K562 (cell line): ENCODE results near the gene TTC39A. TPM values are rescaled to one million over a fixed set of nuclear protein-coding genes. Genes with fewer than 3 reads are reported as not detected.

Source experiments
- CEBPB ChIP-seq: fragments of 450-650 bp; IDR thresholded peaks from 2 replicates; pipeline ENCODE4 v1.6.1; 2016; ENCODE audit warnings: missing genetic modification characterization, missing compliant biosample characterization
- CHD2 ChIP-seq: IDR thresholded peaks from 2 replicates; pipeline ENCODE4 v1.6.1; 2011; ENCODE audit warnings: low read depth, low read length
- CTBP1 ChIP-seq: fragments of 450-650 bp; IDR thresholded peaks from 2 replicates; pipeline ENCODE4 v1.6.1; 2016; ENCODE audit warnings: borderline replicate concordance
- FOXK2 ChIP-seq, 2 experiments: fragments of 450-650 bp; IDR thresholded peaks in 1 of 2; conservative IDR thresholded peaks in 1 of 2; 2 replicates each; pipeline ENCODE4 v1.6.1; 2016; ENCODE audit warnings: low read depth in 2 of 2, mild to moderate bottlenecking in 1 of 2
- JUND ChIP-seq, 2 experiments: IDR thresholded peaks; 2 replicates in 1 of 2; 3 replicates in 1 of 2; pipeline ENCODE4 v1.6.1; 2011; ENCODE audit warnings: borderline replicate concordance in 2 of 2, low read depth in 2 of 2, low read length in 2 of 2, improper control_type of control experiment in 1 of 2, missing biosample characterization in 1 of 2, missing genetic modification characterization in 1 of 2, missing genetic modification reagents in 1 of 2
- L3MBTL2 ChIP-seq: fragments of 450-650 bp; IDR thresholded peaks from 2 replicates; pipeline ENCODE4 v1.6.1; 2016; ENCODE audit warnings: mild to moderate bottlenecking, moderate library complexity
- NELFE ChIP-seq: IDR thresholded peaks from 2 replicates; pipeline ENCODE4 v1.6.1; 2011; ENCODE audit warnings: mild to moderate bottlenecking; ENCODE audit not compliant: insufficient read depth, insufficient read length
- NFIX ChIP-seq: fragments of 250-450 bp; sonication (Bioruptor Pico); IDR thresholded peaks from 2 replicates; pipeline ENCODE4 v1.4.0; 2020; ENCODE audit warnings: low read depth, mild to moderate bottlenecking, moderate library complexity
- POLR2B ChIP-seq: fragments of 450-650 bp; IDR thresholded peaks from 2 replicates; pipeline ENCODE4 v1.6.1; 2018; ENCODE audit warnings: low read depth; ENCODE audit not compliant: partially characterized antibody
- RBFOX2 ChIP-seq: fragments of 200-400 bp; formaldehyde crosslinking; IDR thresholded peaks from 2 replicates; pipeline ENCODE4 v1.6.1; 2017; ENCODE audit warnings: low read depth, mild to moderate bottlenecking, low read length, moderate library complexity
- SLC30A9 ChIP-seq: fragments of 250-450 bp; sonication (Bioruptor Pico); IDR thresholded peaks from 2 replicates; pipeline ENCODE4 v1.8.0; 2022; ENCODE audit warnings: mild to moderate bottlenecking, moderate library complexity
- SUPT5H ChIP-seq: fragments of 450-650 bp; IDR thresholded peaks from 2 replicates; pipeline ENCODE4 v1.6.1; 2016
- ZC3H8 ChIP-seq: fragments of 450-650 bp; IDR thresholded peaks from 2 replicates; pipeline ENCODE4 v1.6.1; 2017
- ZNF717 ChIP-seq: fragments of 250-450 bp; sonication (Bioruptor Pico); IDR thresholded peaks from 2 replicates; pipeline ENCODE4 v1.5.0; 2021
- polyA plus RNA-seq, 8 experiments: library from polyadenylated mRNA; depleted of rRNA in 4 of 8; stranded (reverse) in 5 of 8; unstranded in 3 of 8; fragments of >200 nt; fragmentation: Nextera tagmentation in 2 of 8; fragmentation: Illumina TruSeq in 1 of 8; extraction: Ambion mirVana in 2 of 8; extraction: Trizol in 1 of 8; gene quantifications; 2 replicates each; pipeline versions ENCODE4 v1.2.1 to v1.2.3, GENCODE V29; 2011 to 2014; ENCODE audit warnings: inconsistent platforms in 1 of 8, missing spikeins in 1 of 8
- total RNA-seq, 7 experiments: library from RNA; depleted of rRNA in 6 of 7; stranded (reverse); fragments of >200 nt in 6 of 7; fragmentation: Illumina TruSeq in 2 of 7; extraction: Trizol in 2 of 7; gene quantifications; 2 replicates each; pipeline versions ENCODE4 v1.2.1 to v1.2.3, GENCODE V29; 2011 to 2021; ENCODE audit warnings: low replicate concordance in 1 of 7
- TF ChIP-seq, protein P1 (sequence below): fragments of 200-800 bp; sonication (Bioruptor generic); IDR thresholded peaks from 2 replicates; pipeline ENCODE4 v1.6.1; 2017; ENCODE audit warnings: missing genetic modification characterization, missing compliant biosample characterization
- TF ChIP-seq, protein P2 (sequence below): IDR thresholded peaks from 2 replicates; pipeline ENCODE4 v1.6.1; 2011; ENCODE audit not compliant: insufficient read length; ENCODE audit errors: extremely low read depth
- TF ChIP-seq, protein P3 (sequence below): fragments of 250-450 bp; sonication (Bioruptor Pico); IDR thresholded peaks from 2 replicates; pipeline ENCODE4 v1.5.0; 2020; ENCODE audit warnings: mild to moderate bottlenecking
- TF ChIP-seq, protein P4 (sequence below): sonication (generic); formaldehyde crosslinking; IDR thresholded peaks from 2 replicates; pipeline ENCODE4 v1.8.1; 2023; ENCODE audit warnings: mild to moderate bottlenecking, missing genetic modification reagents
- TF ChIP-seq, protein P5 (sequence below): fragments of 450-650 bp; formaldehyde crosslinking; IDR thresholded peaks from 2 replicates; pipeline ENCODE4 v1.4.0; 2020; ENCODE audit warnings: mild to moderate bottlenecking, moderate library complexity

TTC39A gene
- total and polyA plus RNA-seq, 9 of the 15 experiments (the other 6 are each of a cell fraction or from before 2014, with no cell fraction given): 0.18 to 0.82 (median 0.35) TPM

DNA sequence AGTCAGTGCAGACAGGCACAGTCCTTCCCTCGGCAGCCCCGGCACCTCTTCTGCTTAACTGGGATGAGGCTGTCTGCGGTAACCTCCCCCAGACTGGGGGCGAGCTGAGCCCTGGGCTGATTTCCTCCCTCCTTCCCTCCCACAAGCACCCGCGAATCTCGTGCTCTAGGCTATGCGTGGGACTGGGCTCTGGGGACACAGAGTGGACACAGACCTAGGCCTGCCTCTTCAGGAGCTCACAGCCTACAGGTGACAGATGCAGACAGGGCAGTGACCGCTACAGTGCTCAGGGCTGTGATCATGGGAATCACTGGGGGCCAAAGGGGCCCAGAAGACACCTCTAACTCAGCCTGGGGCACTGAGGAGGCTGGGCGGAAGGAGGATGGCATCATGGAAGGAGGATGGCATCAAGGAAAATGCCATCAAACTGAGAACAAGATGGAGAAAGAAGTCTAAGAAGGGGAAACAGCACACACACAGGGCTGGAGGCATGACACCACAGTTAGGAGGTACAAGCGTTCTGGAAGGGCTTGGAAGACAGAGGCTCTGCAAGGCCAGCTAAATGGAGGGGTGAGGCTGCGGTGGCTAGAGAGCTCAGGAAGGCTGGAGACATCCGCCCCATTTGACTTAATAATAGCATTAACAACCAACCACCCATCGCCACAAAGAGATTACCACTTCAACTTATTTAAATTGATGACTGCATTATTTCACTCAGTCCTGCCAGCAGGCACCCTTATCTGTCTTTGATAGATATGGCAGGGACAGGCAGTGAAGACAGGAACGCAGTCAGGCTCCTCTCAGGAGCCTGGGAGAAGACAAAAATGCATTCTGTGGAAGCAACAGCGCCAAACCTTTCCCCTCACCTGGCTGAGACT, 4.2 kb downstream of the TTC39A start (continued):
- TF ChIP-seq, protein P1, sequence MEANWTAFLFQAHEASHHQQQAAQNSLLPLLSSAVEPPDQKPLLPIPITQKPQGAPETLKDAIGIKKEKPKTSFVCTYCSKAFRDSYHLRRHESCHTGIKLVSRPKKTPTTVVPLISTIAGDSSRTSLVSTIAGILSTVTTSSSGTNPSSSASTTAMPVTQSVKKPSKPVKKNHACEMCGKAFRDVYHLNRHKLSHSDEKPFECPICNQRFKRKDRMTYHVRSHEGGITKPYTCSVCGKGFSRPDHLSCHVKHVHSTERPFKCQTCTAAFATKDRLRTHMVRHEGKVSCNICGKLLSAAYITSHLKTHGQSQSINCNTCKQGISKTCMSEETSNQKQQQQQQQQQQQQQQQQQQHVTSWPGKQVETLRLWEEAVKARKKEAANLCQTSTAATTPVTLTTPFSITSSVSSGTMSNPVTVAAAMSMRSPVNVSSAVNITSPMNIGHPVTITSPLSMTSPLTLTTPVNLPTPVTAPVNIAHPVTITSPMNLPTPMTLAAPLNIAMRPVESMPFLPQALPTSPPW (CRISPR knock-in tag): peak; percentile 83; the same call in 1 of the 2 replicates
- TF ChIP-seq JUND (IDR thresholded peaks at IDR 0.05; ENCODE audit: borderline replicate concordance, low read depth, low read length) (peak; percentile 28; the same call in 1 of the 2 replicates), JUND (tag; IDR thresholded peaks at IDR 0.05; ENCODE audit: borderline replicate concordance, low read depth, low read length) (peak; percentile 26; the same call in 2 of the 3 replicates), CHD2 (no peak), ZC3H8 (no peak), CEBPB (tag) (no peak), ZNF717 (CRISPR knock-in tag) (no peak), POLR2B (no peak), SUPT5H (no peak), NELFE (no peak), CTBP1 (peak; percentile 55; the same call in 1 of the 2 replicates), RBFOX2 (0 out of 2 replicates have a peak, but pooled peaks have one; percentile 24), NFIX (no peak), SLC30A9 (no peak), L3MBTL2 (peak; percentile 74), FOXK2 (conservative IDR thresholded peaks at IDR 0.05 in 1 of 2, IDR thresholded peaks at IDR 0.05 in 1 of 2; ENCODE audit: low read depth in 2 of 2) (no peak)
- TF ChIP-seq, protein P2, sequence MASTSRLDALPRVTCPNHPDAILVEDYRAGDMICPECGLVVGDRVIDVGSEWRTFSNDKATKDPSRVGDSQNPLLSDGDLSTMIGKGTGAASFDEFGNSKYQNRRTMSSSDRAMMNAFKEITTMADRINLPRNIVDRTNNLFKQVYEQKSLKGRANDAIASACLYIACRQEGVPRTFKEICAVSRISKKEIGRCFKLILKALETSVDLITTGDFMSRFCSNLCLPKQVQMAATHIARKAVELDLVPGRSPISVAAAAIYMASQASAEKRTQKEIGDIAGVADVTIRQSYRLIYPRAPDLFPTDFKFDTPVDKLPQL: no peak
- TF ChIP-seq, protein P3, sequence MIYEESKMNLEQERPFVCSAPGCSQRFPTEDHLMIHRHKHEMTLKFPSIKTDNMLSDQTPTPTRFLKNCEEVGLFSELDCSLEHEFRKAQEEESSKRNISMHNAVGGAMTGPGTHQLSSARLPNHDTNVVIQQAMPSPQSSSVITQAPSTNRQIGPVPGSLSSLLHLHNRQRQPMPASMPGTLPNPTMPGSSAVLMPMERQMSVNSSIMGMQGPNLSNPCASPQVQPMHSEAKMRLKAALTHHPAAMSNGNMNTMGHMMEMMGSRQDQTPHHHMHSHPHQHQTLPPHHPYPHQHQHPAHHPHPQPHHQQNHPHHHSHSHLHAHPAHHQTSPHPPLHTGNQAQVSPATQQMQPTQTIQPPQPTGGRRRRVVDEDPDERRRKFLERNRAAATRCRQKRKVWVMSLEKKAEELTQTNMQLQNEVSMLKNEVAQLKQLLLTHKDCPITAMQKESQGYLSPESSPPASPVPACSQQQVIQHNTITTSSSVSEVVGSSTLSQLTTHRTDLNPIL (CRISPR knock-in tag): no peak
- TF ChIP-seq, protein P4, sequence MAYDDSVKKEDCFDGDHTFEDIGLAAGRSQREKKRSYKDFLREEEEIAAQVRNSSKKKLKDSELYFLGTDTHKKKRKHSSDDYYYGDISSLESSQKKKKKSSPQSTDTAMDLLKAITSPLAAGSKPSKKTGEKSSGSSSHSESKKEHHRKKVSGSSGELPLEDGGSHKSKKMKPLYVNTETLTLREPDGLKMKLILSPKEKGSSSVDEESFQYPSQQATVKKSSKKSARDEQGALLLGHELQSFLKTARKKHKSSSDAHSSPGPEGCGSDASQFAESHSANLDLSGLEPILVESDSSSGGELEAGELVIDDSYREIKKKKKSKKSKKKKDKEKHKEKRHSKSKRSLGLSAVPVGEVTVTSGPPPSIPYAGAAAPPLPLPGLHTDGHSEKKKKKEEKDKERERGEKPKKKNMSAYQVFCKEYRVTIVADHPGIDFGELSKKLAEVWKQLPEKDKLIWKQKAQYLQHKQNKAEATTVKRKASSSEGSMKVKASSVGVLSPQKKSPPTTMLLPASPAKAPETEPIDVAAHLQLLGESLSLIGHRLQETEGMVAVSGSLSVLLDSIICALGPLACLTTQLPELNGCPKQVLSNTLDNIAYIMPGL (CRISPR knock-in tag): 0 out of 2 replicates have a peak, but pooled peaks have one; percentile 18
- TF ChIP-seq, protein P5, sequence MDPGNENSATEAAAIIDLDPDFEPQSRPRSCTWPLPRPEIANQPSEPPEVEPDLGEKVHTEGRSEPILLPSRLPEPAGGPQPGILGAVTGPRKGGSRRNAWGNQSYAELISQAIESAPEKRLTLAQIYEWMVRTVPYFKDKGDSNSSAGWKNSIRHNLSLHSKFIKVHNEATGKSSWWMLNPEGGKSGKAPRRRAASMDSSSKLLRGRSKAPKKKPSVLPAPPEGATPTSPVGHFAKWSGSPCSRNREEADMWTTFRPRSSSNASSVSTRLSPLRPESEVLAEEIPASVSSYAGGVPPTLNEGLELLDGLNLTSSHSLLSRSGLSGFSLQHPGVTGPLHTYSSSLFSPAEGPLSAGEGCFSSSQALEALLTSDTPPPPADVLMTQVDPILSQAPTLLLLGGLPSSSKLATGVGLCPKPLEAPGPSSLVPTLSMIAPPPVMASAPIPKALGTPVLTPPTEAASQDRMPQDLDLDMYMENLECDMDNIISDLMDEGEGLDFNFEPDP (CRISPR knock-in tag): 0 out of 2 replicates have a peak, but pooled peaks have one; percentile 2
